Activated T-helper 1 cell treated with anti-CD3 and anti-CD28 coated beads, Interleukin-12 subunit alpha, Interleukin-12 subunit beta, Interleukin-2, Interleukin-4 antibody, amounts not matched to agents 30 ng/mL and 10 ng/mL and 1 ng/mL, durations not matched to agents 14 hours and 24 hours and 36 hours (primary cell): ENCODE results near the gene FAM83F. TPM values are rescaled to one million over a fixed set of nuclear protein-coding genes. Genes with fewer than 3 reads are reported as not detected.
A peak's percentile ranks its signal among the peaks of the same experiment; 100 is the strongest.
"Not testable (repeated sequence)": the region's sequence is repeated elsewhere in the genome, so short reads cannot be mapped to it uniquely, and the experiment has no call there.

ENCODE experiments used
- DNase-seq: peaks from one replicate; pipeline ENCODE4 v3.0.0; 2021; ENCODE audit warnings: low spot score
- H3K27ac Mint-ChIP-seq: one replicate; pipeline ENCODE4 v1.8.0; 2021; ENCODE audit warnings: mild to moderate bottlenecking, mixed read lengths
- H3K27me3 Mint-ChIP-seq: one replicate; pipeline ENCODE4 v1.8.0; 2022; ENCODE audit warnings: mild to moderate bottlenecking, moderate library complexity, mixed read lengths; ENCODE audit not compliant: insufficient read depth
- H3K36me3 Mint-ChIP-seq: one replicate; pipeline ENCODE4 v1.8.0; 2021; ENCODE audit warnings: low read depth, mixed read lengths
- H3K4me1 Mint-ChIP-seq: one replicate; pipeline ENCODE4 v1.8.0; 2021; ENCODE audit warnings: low read depth, mixed read lengths
- H3K4me3 Mint-ChIP-seq: one replicate; pipeline ENCODE4 v1.8.0; 2021; ENCODE audit warnings: mild to moderate bottlenecking, moderate library complexity, mixed read lengths
- H3K9me3 Mint-ChIP-seq: one replicate; pipeline ENCODE4 v1.8.0; 2021; ENCODE audit warnings: mixed read lengths
- intact Hi-C: fragments of 100-400 bp; cut with micrococcal nuclease; formaldehyde crosslinking; loops from one replicate; pipeline ENCODE4 v1.15.1; 2024
- total RNA-seq: library from RNA; stranded (reverse); gene quantifications from 2 replicates; pipeline ENCODE4 v1.2.3, GENCODE V29; 2022

Gene FAM83F
- total RNA-seq, 1 donor from 2014 or later = 0.39 TPM

GRCh38 chr22:40020956-40021355 lies 26.2 kb downstream of the FAM83F start:
- H3K27me3 Mint-ChIP-seq = no peaks in the 10 kb centered on the region
- no peaks in the 10 kb centered on the region for H3K36me3 Mint-ChIP-seq
- intact Hi-C loops = no loop called here
- peaks cover 6% of the 10 kb centered on the region for H3K4me1 Mint-ChIP-seq
- no peak for DNase-seq
- no peak overlapping the region for H3K4me3 Mint-ChIP-seq
- H3K27ac Mint-ChIP-seq = no peak overlapping the region
- no peaks in the 10 kb centered on the region for H3K9me3 Mint-ChIP-seq

GRCh38 chr22:40021401-40022000 lies 26.7 kb downstream of the FAM83F start:
- Mint-ChIP-seq H3K4me1 (peaks cover 6% of the 10 kb centered on the region), H3K4me3 (no peak overlapping the region), H3K36me3 (no peaks in the 10 kb centered on the region), H3K9me3 (no peaks in the 10 kb centered on the region), H3K27me3 (no peaks in the 10 kb centered on the region), H3K27ac (no peak overlapping the region)
- intact Hi-C loops = no loop called here
- DNase-seq = no peak

GRCh38 chr22:40022536-40023240 lies 27.9 kb downstream of the FAM83F start:
- Mint-ChIP-seq H3K27ac (no peak overlapping the region), H3K27me3 (no peaks in the 10 kb centered on the region), H3K36me3 (no peaks in the 10 kb centered on the region), H3K9me3 (no peaks in the 10 kb centered on the region), H3K4me1 (peaks cover 3% of the 10 kb centered on the region), H3K4me3 (no peak overlapping the region)
- intact Hi-C loops = no loop called here
- no peak for DNase-seq

- no peaks in the 10 kb centered on the region for H3K9me3 Mint-ChIP-seq
- H3K27ac Mint-ChIP-seq = no peak overlapping the region
- H3K27me3 Mint-ChIP-seq = no peaks in the 10 kb centered on the region
- H3K4me1 Mint-ChIP-seq = no peaks in the 10 kb centered on the region
- intact Hi-C loops = no loop called here
- no peak overlapping the region for H3K4me3 Mint-ChIP-seq
- H3K36me3 Mint-ChIP-seq = no peaks in the 10 kb centered on the region
- DNase-seq = no peak
Measured at GRCh38 chr22:40023341-40023841, 28.6 kb downstream of the FAM83F start.

GRCh38 chr22:40024201-40025061 lies 29.7 kb downstream of the FAM83F start:
- Mint-ChIP-seq H3K36me3 (no peaks in the 10 kb centered on the region), H3K9me3 (no peaks in the 10 kb centered on the region), H3K4me1 (no peaks in the 10 kb centered on the region), H3K27ac (no peak overlapping the region), H3K4me3 (no peak overlapping the region), H3K27me3 (no peaks in the 10 kb centered on the region)
- intact Hi-C loops = loop anchor here (1.0 kb wide), 2 partner anchors 401 to 490 kb away; no protein-coding TSS in a partner anchor
- DNase-seq = peak; percentile 39

- H3K36me3 Mint-ChIP-seq, H3K27ac Mint-ChIP-seq, intact Hi-C loops, H3K9me3 Mint-ChIP-seq, H3K4me1 Mint-ChIP-seq, DNase-seq, H3K27me3 Mint-ChIP-seq, H3K4me3 Mint-ChIP-seq: not testable (repeated sequence)
Measured at GRCh38 chr22:40025062-40025379, 30.3 kb downstream of the FAM83F start.

- no peak overlapping the region for H3K4me3 Mint-ChIP-seq
- intact Hi-C loops = no loop called here
- no peak overlapping the region for H3K27ac Mint-ChIP-seq
- no peak for DNase-seq
- no peaks in the 10 kb centered on the region for H3K4me1 Mint-ChIP-seq
- H3K9me3 Mint-ChIP-seq = no peaks in the 10 kb centered on the region
- no peaks in the 10 kb centered on the region for H3K36me3 Mint-ChIP-seq
- H3K27me3 Mint-ChIP-seq = no peaks in the 10 kb centered on the region
Measured at GRCh38 chr22:40025856-40026255, 31.1 kb downstream of the FAM83F start.

- Mint-ChIP-seq H3K4me3 (no peak overlapping the region), H3K27ac (no peak overlapping the region), H3K9me3 (no peaks in the 10 kb centered on the region), H3K4me1 (no peaks in the 10 kb centered on the region), H3K27me3 (no peaks in the 10 kb centered on the region), H3K36me3 (no peaks in the 10 kb centered on the region)
- intact Hi-C loops = no loop called here
- DNase-seq = no peak
Measured at GRCh38 chr22:40026641-40027040, 31.9 kb downstream of the FAM83F start.

GRCh38 chr22:40027191-40028097 lies 32.7 kb downstream of the FAM83F start:
- Mint-ChIP-seq H3K4me3 (no peak overlapping the region), H3K4me1 (no peaks in the 10 kb centered on the region), H3K36me3 (no peaks in the 10 kb centered on the region), H3K27ac (no peak overlapping the region), H3K27me3 (no peaks in the 10 kb centered on the region), H3K9me3 (no peaks in the 10 kb centered on the region)
- intact Hi-C loops = no loop called here
- no peak for DNase-seq

GRCh38 chr22:40028098-40028425 lies 33.3 kb downstream of the FAM83F start:
- Mint-ChIP-seq H3K27me3 (no peaks in the 10 kb centered on the region), H3K9me3 (no peaks in the 10 kb centered on the region), H3K4me3 (no peak overlapping the region), H3K36me3 (no peaks in the 10 kb centered on the region), H3K4me1 (no peaks in the 10 kb centered on the region), H3K27ac (no peak overlapping the region)
- intact Hi-C loops = no loop called here
- no peak for DNase-seq

GRCh38 chr22:40029189-40029890 lies 34.6 kb downstream of the FAM83F start:
- H3K36me3 Mint-ChIP-seq = no peaks in the 10 kb centered on the region
- DNase-seq = no peak
- H3K4me3 Mint-ChIP-seq = no peak overlapping the region
- H3K27ac Mint-ChIP-seq = no peak overlapping the region
- H3K9me3 Mint-ChIP-seq = no peaks in the 10 kb centered on the region
- no peaks in the 10 kb centered on the region for H3K27me3 Mint-ChIP-seq
- intact Hi-C loops = no loop called here
- H3K4me1 Mint-ChIP-seq = no peaks in the 10 kb centered on the region
